H1 (cell line): ENCODE results near the gene CENPO. TPM values are rescaled to one million over a fixed set of nuclear protein-coding genes. Genes with fewer than 3 reads are reported as not detected.

Experiments used
- polyA plus RNA-seq, 7 experiments: library from polyadenylated mRNA; depleted of rRNA in 3 of 7; stranded (reverse) in 5 of 7; unstranded in 2 of 7; fragments of >200 nt in 5 of 7; fragments of 200-250 nt in 2 of 7; gene quantifications; 1 replicate in 5 of 7; 2 replicates in 1 of 7; 4 replicates in 1 of 7; pipeline versions ENCODE4 v1.2.1 to v1.2.3, GENCODE V29; 2011 to 2013; ENCODE audit warnings: missing spikeins in 2 of 7, mixed read lengths in 2 of 7
- total RNA-seq: library from RNA; stranded (reverse); fragmentation: NEBNext Ultra II Directional; extraction: Animal tissue kit (Norgen Biotek cat#: 25700); gene quantifications from 2 replicates; pipeline ENCODE4 v1.2.1, GENCODE V29; 2021
- TF ChIP-seq, protein P1 (sequence below): fragments of 300-600 bp; sonication (generic); IDR thresholded peaks from 2 replicates; pipeline ENCODE4 v1.7.1; 2012; ENCODE audit warnings: low read length, moderate library complexity, mild to moderate bottlenecking, inconsistent platforms; ENCODE audit not compliant: insufficient replicate concordance

The CENPO gene
- total and polyA plus RNA-seq, 2 of the 8 experiments (the other 6 are each of a cell fraction or from before 2014, with no cell fraction given): 34.4 to 46.3 TPM

DNA sequence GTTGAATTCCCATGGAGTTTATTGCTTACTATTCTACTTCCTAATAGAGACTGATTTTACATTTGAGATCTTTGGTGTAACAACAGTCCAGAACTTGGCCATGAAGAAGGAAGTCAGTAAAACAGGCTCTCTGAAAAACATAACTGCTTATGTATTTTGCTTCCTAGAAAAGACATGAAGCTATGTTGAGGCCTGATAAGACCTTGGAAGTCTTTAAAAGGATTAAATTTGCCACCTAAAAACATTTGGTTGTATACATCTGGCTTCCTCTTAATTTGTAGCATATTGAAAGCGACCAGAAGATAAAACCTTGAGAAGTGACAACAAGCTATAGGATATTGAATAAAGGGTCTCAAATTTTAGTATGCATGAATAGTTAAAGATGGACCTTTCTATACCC is 36.4 kb upstream of the CENPO start (continued):
- TF ChIP-seq, protein P1, sequence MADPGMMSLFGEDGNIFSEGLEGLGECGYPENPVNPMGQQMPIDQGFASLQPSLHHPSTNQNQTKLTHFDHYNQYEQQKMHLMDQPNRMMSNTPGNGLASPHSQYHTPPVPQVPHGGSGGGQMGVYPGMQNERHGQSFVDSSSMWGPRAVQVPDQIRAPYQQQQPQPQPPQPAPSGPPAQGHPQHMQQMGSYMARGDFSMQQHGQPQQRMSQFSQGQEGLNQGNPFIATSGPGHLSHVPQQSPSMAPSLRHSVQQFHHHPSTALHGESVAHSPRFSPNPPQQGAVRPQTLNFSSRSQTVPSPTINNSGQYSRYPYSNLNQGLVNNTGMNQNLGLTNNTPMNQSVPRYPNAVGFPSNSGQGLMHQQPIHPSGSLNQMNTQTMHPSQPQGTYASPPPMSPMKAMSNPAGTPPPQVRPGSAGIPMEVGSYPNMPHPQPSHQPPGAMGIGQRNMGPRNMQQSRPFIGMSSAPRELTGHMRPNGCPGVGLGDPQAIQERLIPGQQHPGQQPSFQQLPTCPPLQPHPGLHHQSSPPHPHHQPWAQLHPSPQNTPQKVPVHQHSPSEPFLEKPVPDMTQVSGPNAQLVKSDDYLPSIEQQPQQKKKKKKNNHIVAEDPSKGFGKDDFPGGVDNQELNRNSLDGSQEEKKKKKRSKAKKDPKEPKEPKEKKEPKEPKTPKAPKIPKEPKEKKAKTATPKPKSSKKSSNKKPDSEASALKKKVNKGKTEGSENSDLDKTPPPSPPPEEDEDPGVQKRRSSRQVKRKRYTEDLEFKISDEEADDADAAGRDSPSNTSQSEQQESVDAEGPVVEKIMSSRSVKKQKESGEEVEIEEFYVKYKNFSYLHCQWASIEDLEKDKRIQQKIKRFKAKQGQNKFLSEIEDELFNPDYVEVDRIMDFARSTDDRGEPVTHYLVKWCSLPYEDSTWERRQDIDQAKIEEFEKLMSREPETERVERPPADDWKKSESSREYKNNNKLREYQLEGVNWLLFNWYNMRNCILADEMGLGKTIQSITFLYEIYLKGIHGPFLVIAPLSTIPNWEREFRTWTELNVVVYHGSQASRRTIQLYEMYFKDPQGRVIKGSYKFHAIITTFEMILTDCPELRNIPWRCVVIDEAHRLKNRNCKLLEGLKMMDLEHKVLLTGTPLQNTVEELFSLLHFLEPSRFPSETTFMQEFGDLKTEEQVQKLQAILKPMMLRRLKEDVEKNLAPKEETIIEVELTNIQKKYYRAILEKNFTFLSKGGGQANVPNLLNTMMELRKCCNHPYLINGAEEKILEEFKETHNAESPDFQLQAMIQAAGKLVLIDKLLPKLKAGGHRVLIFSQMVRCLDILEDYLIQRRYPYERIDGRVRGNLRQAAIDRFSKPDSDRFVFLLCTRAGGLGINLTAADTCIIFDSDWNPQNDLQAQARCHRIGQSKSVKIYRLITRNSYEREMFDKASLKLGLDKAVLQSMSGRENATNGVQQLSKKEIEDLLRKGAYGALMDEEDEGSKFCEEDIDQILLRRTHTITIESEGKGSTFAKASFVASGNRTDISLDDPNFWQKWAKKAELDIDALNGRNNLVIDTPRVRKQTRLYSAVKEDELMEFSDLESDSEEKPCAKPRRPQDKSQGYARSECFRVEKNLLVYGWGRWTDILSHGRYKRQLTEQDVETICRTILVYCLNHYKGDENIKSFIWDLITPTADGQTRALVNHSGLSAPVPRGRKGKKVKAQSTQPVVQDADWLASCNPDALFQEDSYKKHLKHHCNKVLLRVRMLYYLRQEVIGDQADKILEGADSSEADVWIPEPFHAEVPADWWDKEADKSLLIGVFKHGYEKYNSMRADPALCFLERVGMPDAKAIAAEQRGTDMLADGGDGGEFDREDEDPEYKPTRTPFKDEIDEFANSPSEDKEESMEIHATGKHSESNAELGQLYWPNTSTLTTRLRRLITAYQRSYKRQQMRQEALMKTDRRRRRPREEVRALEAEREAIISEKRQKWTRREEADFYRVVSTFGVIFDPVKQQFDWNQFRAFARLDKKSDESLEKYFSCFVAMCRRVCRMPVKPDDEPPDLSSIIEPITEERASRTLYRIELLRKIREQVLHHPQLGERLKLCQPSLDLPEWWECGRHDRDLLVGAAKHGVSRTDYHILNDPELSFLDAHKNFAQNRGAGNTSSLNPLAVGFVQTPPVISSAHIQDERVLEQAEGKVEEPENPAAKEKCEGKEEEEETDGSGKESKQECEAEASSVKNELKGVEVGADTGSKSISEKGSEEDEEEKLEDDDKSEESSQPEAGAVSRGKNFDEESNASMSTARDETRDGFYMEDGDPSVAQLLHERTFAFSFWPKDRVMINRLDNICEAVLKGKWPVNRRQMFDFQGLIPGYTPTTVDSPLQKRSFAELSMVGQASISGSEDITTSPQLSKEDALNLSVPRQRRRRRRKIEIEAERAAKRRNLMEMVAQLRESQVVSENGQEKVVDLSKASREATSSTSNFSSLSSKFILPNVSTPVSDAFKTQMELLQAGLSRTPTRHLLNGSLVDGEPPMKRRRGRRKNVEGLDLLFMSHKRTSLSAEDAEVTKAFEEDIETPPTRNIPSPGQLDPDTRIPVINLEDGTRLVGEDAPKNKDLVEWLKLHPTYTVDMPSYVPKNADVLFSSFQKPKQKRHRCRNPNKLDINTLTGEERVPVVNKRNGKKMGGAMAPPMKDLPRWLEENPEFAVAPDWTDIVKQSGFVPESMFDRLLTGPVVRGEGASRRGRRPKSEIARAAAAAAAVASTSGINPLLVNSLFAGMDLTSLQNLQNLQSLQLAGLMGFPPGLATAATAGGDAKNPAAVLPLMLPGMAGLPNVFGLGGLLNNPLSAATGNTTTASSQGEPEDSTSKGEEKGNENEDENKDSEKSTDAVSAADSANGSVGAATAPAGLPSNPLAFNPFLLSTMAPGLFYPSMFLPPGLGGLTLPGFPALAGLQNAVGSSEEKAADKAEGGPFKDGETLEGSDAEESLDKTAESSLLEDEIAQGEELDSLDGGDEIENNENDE: no peak
